Esophagus muscularis mucosa (tissue), 4 donors: Measurements from ENCODE around the gene TRAPPC2L. TPM values are rescaled to one million over a fixed set of nuclear protein-coding genes. Genes with fewer than 3 reads are reported as not detected.

Source experiments
- DNase-seq: peaks from one replicate; pipeline ENCODE4 v3.0.0-alpha.2; 2017; ENCODE audit errors: extremely low spot score
- H3K27ac ChIP-seq, 4 donors: fragments of 200-600 bp; sonication (generic); replicated peaks in 1 of 4; 1 replicate in 3 of 4; 2 replicates in 1 of 4; pipeline ENCODE4 v1.5.1; 2016 to 2019; ENCODE audit warnings: mild to moderate bottlenecking in 1 of 4
- H3K27me3 ChIP-seq, 4 donors: fragments of 200-600 bp; sonication (generic); one replicate each; pipeline versions ENCODE4 v1.5.1 to v1.6.0; 2016 to 2019
- H3K36me3 ChIP-seq, 4 donors: fragments of 200-600 bp; sonication (generic); one replicate each; pipeline ENCODE4 v1.5.1; 2016 to 2019
- H3K4me1 ChIP-seq, 4 donors: fragments of 200-600 bp; sonication (generic); one replicate each; pipeline ENCODE4 v1.5.1; 2016 to 2019
- H3K4me3 ChIP-seq, 4 donors: fragments of 200-600 bp; sonication (generic); 1 replicate in 2 of 4; 2 replicates in 2 of 4; pipeline ENCODE4 v1.5.1; 2016 to 2019; ENCODE audit warnings: mild to moderate bottlenecking in 4 of 4, moderate library complexity in 1 of 4
- H3K9me3 ChIP-seq, 4 donors: fragments of 200-600 bp; sonication (generic); 1 replicate in 3 of 4; 2 replicates in 1 of 4; pipeline ENCODE4 v1.5.1; 2016 to 2019
- CTCF ChIP-seq, 3 experiments: fragments of 200-600 bp in 2 of 3; fragments of 450-650 bp in 1 of 3; sonication (generic) in 2 of 3; IDR thresholded peaks; one replicate each; pipeline ENCODE4 v1.5.1; 2017 to 2019; ENCODE audit warnings: antibody characterized with exemption in 3 of 3, mild to moderate bottlenecking in 2 of 3, moderate library complexity in 1 of 3
- EP300 ChIP-seq: sonication (generic); formaldehyde crosslinking; IDR thresholded peaks from one replicate; pipeline ENCODE4 v1.6.1; 2017; ENCODE audit warnings: antibody characterized with exemption
- POLR2A ChIP-seq: fragments of 450-650 bp; IDR thresholded peaks from one replicate; pipeline ENCODE4 v1.6.1; 2017; ENCODE audit warnings: antibody characterized with exemption, moderate library complexity, mild to moderate bottlenecking, low read depth
- POLR2AphosphoS5 ChIP-seq, 2 donors: sonication (generic); formaldehyde crosslinking; IDR thresholded peaks; one replicate each; pipeline ENCODE4 v1.6.1; 2017; ENCODE audit warnings: antibody characterized with exemption in 2 of 2
- WGBS: methylation state at CpG from one replicate; pipeline ENCODE4 v1.1.5; 2018; 5-methylcytosine and 5-hydroxymethylcytosine counted together
- intact Hi-C: fragments of 100-400 bp; cut with DNase I; formaldehyde crosslinking; loops from one replicate; pipeline ENCODE4 v1.15.1; 2023
- total RNA-seq, 4 donors: library from RNA; depleted of rRNA; stranded (reverse); fragments of >200 nt; gene quantifications; one replicate each; pipeline versions ENCODE4 v1.1.0 to v1.2.1, GENCODE V29; 2016

Gene TRAPPC2L
- total RNA-seq, 4 donors from 2014 or later = 22.9 to 35.8 (median 29.6) TPM

- no peaks in the 10 kb centered on the region for H3K9me3 ChIP-seq
- no peak for DNase-seq
- no peak overlapping the region for H3K27ac ChIP-seq
- no peaks in the 10 kb centered on the region for H3K27me3 ChIP-seq
- peaks cover 0 to 8% (median 2%) of the 10 kb centered on the region in 4 donors for H3K36me3 ChIP-seq
- H3K4me1 ChIP-seq = peaks cover 19 to 32% (median 31%) of the 10 kb centered on the region in 4 donors
- TF ChIP-seq EP300 (no peak), POLR2A (no peak), CTCF (IDR thresholded peaks at IDR 0.05) (no peak), POLR2AphosphoS5 (IDR thresholded peaks at IDR 0.05) (no peak)
- no peak overlapping the region for H3K4me3 ChIP-seq
- intact Hi-C loops = loop anchor here (10.0 kb wide), 1 partner anchor 360 kb away; the partner anchor contains the start of gene CDH15
- 88% methylated on average over 8 of the region's 10 CpGs for WGBS
These were observed 41.7 kb upstream of the TRAPPC2L start for GRCh38 chr16:88815227-88815626.

DNA sequence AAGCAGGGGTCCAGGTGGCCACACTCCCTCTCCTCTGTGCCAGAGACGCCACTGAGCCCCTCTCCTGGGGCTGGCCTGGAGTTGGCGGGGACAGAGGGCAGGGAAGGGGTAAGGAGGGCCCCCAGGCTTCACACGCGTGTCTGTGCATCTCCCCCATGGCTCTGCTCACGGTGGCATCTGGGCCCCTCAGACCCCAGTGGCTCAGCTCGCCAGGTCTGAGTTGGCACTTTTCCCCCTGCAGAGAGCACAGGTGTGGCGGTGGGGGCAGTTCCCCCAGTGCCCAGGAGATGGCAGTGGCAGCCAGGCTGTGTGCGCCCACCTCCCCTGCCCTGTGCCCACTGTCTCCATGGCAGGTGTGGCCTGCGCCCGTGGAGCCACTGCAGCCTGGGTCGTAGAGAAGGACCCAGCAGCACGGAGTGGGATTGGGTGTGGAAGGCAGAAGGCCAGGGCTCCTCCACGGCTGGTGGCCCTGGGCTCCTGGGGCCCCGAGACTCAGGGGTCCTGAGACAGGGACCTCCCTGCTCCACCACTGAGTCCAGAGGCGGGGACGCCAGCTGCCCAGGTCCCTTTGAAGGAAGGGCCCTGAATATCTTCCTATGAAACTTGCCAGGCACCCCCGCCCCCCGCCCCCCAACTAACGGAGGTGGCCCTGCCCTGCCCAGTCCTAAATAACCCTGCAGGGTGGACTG is 40.9 kb upstream of the TRAPPC2L start:
- 41% methylated on average over 15 of the region's 19 CpGs for WGBS
- Histone ChIP-seq H3K36me3 (peaks cover 0 to 12% (median 7%) of the 10 kb centered on the region in 4 donors), H3K4me3 (no peak overlapping the region), H3K4me1 (peaks cover 10 to 24% (median 23%) of the 10 kb centered on the region in 4 donors), H3K27me3 (no peaks in the 10 kb centered on the region), H3K9me3 (no peaks in the 10 kb centered on the region), H3K27ac (no peak overlapping the region)
- TF ChIP-seq CTCF (IDR thresholded peaks at IDR 0.05) = peak; percentile 46 to 65 (median 51)
- no peak for TF ChIP-seq POLR2AphosphoS5 (IDR thresholded peaks at IDR 0.05)
- intact Hi-C loops = loop anchor here (10.0 kb wide), 1 partner anchor 359 kb away; the partner anchor contains the start of gene CDH15
- no peak for DNase-seq

DNA sequence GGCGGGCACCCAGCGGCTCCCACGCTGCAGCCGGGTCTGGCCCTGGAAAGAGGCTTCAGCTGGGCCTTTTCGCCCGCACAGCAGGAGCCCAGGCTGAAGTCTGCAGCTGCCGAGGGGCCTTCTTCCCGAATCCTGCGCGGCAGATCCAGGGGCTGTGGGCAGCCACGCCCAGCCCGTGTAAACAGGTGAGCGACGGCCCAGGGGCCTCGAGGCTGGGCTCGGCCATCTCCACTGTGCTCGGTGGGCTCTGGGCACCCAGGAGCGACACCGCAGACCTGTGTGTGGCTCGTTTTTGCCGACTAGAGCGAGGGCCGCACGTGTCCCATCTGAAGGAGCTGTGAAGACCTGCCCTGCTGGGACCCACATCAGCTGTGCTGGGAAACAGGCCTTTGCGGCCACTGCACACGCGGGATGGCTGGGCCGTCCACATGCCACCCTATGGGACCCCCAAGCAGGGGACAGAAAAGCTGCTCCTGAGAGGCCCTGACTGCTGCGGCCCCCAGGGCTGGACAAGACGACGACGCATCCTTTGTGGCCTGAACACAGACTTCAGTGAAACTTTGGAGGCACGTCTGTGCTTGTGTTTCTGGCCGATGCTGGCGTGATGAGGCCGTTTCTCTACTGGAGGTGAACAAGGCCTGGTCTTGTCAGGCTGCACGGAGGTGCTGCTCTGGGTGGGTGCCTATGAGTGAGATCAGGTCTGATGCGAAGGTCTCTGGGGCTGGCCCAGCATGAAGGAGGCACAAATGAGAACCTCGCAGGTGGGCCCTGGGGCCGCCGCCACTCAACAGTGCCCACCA is 40.0 kb upstream of the TRAPPC2L start:
- intact Hi-C loops = loop anchor here (10.0 kb wide), 1 partner anchor 358 kb away; the partner anchor contains the start of gene CDH15
- DNase-seq = no peak
- H3K27me3 ChIP-seq = no peaks in the 10 kb centered on the region
- peaks cover 3 to 20% (median 16%) of the 10 kb centered on the region in 4 donors for H3K36me3 ChIP-seq
- TF ChIP-seq POLR2A (no peak), EP300 (no peak), CTCF (IDR thresholded peaks at IDR 0.05) (no peak), POLR2AphosphoS5 (IDR thresholded peaks at IDR 0.05) (no peak)
- H3K9me3 ChIP-seq = no peaks in the 10 kb centered on the region
- peaks cover 10 to 17% (median 17%) of the 10 kb centered on the region in 4 donors for H3K4me1 ChIP-seq
- H3K27ac ChIP-seq = no peak overlapping the region
- 91% methylated on average over 21 of the region's 41 CpGs for WGBS
- no peak overlapping the region for H3K4me3 ChIP-seq

DNA sequence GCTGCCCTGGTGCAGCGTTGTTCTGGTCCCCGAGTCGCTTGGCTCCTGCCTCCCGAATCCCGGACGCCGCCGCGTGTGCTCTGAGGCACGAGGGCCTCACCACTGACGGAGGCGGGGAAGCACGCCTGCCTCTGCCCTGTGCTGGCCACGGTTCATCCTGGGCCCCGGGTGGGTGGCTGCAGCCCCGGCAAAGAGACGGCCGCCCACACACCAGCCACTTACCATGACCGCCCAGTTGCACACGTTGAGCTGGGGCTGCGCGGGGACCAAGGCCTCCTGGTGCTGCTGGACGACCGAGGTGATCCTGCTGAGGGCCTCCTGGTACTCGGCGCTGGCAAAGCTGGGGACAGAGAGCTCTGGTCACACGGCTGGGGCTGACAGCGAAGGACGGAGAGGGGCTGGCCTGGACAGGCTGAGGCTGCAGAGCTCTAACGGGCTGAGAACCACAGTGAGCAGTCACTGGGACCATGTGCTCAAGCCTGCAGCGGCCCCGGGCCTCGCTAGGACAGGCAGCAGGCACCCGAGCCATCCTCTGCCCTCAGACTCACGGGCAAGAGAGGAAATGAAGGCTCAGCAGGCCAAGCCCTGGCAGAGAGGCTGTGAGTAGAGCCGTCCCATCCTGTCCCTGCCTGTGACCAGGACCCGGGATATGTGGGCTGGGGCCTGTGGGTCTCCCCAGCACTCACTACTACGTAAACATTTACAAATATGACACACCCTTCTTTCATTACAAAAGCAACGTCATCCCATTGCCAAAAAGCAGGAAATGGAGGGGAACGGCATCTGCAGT is 38.9 kb upstream of the TRAPPC2L start:
- WGBS = 78% methylated on average over 21 of the region's 40 CpGs
- DNase-seq = no peak
- no peak overlapping the region for H3K4me3 ChIP-seq
- H3K9me3 ChIP-seq = no peaks in the 10 kb centered on the region
- no peak for TF ChIP-seq POLR2AphosphoS5 (IDR thresholded peaks at IDR 0.05)
- H3K36me3 ChIP-seq = peaks cover 12 to 31% (median 26%) of the 10 kb centered on the region in 4 donors
- peaks cover 1 to 7% (median 6%) of the 10 kb centered on the region in 4 donors for H3K4me1 ChIP-seq
- intact Hi-C loops = loop anchor here (10.0 kb wide), 1 partner anchor 357 kb away; the partner anchor contains the start of gene CDH15
- no peak overlapping the region for H3K27ac ChIP-seq
- H3K27me3 ChIP-seq = no peaks in the 10 kb centered on the region
